HG03064 (cell line): ENCODE results near the gene LMOD2.

Experiments used
- ATAC-seq: cut with Tn5 transposase; IDR thresholded peaks from one replicate; pipeline ENCODE4 v1.9.1; 2021; ENCODE audit warnings: low read depth; ENCODE audit not compliant: unreplicated experiment

The LMOD2 gene

DNA sequence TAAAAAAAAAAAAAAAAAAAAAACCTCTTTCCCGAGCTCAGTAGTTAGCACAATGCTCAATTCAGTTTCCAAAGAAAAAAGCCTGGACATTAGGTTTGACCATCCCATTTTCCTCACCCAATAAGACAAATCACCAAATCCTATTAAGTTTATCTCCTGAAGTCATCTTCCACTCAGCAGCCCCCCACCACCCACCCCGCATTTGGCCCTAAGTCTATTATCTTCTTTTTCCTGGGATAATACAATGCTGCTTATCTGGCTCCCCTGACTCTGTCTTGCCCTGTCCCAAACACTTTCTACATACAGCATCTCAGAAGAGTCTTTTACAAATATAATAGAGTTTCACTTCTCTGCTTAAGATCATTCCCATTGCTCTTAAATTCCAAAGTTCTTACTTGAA, 17.8 kb upstream of the LMOD2 start:
- no peak for ATAC-seq

DNA sequence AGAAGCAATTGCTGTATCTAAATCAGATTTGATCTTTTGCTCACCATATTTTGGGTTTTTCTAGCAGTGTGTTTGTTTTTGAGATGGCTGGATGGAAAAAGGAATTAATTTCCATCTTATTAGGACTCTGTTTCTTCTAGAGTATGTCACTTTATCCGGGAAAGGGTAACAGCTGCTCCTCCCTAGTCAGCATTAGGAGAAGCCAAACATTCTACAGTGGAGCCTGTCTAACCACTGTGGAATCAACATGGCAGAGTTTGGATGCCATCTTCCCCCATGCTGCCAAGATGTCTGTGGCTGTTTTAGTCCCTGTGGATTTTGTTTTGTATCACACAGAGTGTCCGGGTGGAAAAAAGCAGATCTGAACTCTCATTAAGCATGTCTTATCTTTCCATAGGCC, 16.0 kb upstream of the LMOD2 start:
- ATAC-seq: no peak

DNA sequence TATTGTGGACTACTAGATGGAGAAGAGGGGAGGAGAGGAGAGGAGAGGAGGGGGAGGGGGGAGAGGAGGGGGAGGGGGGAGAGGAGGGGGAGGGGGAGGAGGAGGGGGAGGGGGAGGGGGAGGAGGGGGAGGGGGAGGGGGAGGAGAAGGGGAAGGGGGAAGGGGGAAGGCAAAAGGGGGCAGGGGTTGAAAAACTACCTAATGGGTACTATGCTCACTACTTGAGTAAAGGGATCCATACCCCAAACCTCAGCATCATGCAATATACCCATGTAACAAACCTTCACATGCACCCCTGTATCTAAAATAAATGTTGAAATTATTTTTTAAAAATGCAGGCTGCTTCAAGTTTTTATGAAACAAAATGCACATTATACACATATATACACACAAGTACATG, 15.1 kb upstream of the LMOD2 start:
- ATAC-seq: no peak

DNA sequence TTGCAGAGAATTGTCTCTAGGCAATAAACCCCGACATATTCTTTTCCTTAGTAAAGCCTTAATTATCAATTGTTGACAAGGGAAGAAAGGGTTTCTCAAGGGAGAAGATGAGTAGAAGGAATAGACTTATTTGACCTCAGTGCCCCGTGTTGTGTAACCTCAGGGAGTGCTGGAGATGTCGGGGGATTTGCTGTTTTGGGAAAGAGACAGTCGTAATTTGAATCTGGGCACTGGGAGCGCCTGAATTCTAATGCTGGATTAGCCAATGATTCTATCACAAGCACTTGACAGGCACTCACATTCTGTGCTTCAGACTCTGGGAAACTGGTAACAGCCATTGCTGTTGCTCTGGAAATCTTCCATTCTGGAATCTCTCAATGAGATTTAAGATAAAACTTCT, 13.8 kb upstream of the LMOD2 start:
- ATAC-seq: no peak

DNA sequence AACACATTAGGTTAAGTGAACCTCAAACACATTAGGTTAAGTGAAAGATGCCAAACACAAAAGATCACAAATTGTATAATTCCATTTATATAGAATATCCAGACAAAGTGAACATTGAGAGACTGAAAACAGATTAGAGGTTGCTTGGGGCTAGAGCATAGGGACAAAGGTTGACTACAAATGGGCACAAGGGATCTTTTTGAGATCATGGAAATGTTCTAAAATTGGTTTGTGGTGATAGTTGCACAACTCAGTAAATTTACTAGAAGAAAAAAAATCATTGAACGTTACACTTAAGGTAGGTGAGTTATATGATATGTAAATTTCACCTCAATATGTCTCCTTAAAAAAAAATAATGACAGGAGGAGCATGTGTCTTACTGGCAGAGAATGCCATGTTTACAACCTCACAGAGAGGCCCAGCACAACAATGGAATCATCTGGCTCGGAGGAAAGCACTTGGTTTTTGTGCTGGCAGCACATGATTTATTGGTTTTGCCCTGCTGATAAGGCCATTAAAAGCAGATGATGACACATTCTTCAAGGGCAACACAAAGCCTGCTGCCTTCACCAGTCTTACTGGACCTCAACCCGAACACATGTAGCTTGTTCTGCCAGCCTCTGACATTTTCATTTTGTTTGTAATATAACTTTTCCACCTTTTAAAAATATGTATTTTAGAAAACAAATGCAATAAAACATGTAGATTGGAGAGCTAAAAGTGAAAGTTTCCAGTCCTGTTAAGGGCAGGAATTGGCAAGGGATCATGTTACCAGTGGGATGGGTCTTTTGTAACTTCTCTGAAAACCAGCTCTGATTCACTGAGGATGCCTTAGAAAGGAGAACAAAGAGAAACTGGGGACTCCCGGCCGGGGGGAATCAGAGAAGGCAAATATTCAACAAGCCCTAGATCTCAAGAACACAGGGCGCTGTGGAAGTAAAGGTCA, 11.9 kb upstream of the LMOD2 start:
- no peak for ATAC-seq

DNA sequence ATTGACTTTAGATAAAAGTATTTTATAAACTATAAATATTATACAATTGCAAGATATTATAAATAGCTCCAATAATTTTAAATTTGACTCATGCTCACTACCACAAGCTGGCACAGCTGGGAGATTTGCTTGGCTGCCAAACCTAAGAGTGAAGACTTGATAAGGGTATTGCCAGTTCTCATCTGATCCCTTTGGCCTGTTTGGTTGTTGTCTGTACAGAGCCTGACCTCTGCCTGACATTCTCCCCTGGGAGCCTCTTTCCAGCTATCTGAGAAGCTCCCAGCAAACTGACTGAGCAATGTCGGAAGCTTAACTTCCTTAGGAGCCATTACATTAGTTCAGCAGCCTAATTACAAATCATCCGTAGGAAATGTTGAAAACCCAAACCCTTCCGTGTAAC, 10.2 kb upstream of the LMOD2 start:
- no peak for ATAC-seq

DNA sequence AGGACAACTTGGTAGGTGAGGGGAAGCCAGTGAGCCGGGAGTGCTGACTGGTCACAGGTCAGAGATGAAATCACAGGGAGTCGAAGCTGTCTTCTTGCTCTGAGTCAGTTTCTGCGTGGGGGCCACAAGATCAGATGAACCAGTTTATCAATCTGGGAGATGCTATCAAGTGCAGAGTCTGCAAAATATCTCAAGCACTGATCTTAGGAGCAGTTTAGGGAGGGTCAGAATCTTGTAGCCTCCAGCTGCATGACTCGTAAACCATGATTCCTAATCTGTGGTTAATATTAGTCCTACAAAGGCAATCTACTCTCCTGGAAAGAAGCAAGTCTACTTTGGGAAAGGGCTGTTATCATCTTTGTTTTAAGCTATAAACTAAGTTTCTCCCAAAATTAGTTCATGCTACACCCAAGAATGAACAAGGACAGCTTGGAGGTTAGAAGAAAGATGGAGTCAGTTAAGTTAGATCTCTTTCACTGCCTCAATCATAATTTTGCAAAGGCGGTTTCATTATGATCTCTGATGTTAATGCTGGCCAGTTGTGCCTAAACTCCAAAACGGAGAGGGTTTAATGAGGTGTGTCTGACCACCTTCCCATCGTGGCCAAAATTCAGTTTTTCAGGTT, 8.4 kb upstream of the LMOD2 start:
- no peak for ATAC-seq

DNA sequence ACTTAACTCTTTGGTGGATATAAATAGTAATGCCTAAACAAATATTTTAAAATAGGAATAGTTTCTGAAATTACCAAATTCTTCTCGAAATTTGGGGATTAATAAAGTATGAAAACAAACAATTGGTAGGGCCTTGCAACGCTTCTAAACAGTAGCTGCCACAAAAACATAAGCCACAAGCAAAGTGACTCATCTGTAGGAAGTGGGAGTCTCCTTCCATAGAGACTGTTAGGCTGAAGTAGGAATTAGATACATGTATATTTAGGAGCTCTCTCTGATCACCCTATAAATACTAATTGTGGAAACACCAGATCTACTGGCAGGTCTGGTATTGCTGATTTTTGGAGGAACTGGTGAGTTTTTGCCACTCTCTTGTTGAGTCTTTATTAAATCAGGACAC, 5.7 kb upstream of the LMOD2 start:
- ATAC-seq: no peak

DNA sequence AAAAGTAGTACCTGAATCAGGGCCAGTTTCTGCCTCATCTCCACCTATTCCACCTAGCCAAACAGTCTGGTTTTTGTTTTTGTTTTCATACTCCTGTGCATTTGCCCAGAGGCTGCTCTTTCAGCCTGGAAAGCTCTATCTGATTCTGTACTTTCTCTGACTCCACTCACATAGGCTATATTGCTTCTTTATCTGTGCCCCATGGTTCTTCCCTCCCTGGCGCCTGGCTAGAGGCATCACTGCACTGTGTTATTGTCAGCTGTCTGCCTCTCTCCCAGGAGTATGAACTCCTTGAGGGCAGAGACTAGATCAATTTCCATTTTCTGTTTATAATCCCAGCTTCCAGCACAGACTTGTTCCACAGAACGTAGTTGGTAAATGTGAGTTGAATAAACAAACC, 5.1 kb upstream of the LMOD2 start:
- ATAC-seq: no peak

DNA sequence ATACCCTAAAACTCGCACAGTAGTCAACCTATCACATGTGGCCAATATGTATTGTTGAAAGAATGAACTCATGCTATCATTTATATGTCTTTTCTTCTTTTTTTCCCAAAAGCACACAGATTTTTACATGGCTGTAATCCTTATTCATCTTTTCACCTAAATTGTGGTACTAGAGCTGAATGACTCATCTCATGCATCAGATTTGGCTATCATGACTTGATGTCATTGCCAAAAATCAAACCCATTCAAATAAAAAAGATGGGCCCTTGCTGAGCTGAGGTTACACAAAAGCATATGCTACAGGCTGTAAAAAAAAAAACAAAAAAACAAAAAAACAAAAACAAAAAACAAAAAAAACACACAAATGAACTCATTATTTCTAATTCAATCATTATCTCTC, 3.3 kb upstream of the LMOD2 start:
- ATAC-seq: no peak

DNA sequence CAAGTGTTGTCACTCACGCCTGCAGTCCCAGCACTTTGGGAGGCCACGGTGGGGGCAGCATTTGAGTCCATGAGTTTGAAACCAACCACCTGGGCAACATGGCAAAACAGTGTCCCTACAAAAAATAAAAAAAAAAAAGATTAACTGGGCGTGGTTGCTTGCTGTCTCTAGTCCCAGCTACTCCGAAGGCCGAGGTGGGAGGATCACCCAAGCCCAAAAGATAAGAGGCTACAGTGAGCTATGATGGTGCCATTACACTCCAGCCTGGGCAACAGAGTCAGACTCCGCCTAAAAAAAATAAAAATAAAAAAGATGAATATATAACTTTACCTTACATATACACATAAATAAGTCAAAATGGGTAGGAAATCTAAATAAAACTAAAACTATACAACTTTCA, 2.5 kb upstream of the LMOD2 start:
- ATAC-seq: no peak

DNA sequence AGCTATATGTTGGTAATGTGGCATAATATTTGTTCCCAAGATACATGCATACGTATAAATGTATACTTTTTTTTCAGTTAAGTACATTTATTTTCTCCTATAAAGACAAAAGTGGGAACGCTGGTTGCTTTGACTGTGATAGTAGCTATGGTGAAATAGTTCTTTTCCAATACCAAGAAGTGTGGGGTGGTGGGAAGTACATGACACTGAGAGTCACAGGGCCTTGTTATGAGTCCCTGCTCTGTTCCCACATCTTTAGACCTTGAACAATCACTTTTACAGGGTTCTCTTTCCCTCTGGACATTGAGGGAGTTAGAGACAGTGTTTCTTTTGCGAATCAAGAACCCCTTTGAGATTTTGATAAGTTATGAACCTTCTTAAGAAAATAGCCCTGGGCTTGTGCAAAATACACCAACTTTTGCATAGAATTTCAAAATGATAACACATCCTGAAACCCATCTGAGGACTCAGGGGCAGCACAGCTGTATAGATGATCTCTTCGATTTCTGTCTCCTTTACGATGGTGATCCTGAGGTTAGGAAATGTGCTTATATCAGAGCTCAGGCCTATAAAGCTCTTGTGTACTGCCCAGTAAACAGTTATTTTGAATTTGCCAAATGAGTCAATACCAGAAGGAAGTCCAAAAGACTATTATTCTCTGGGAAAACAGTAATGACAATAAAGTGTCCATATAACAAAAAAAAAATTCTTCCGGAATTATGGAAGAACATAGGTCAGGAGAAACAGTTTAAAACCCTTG, 1.1 kb downstream of the LMOD2 start:
- ATAC-seq: no peak

DNA sequence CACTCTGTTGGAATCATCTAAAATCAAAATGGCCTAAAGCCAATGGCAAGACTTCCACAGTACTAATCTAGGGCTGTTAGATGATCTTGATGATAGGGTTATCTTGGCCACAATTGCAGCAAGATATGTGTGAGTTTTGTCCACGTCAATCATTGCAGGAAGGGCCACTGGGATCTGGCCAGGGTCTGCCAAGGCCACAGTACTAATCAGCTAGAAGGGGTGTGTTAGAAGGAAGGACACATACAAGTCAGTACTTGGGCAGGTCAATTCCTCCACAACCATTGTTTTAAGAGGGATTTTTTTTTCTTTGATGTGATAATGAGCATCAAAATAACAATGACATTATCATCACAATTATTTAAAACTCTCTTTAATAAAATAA, 1.6 kb downstream of the LMOD2 start:
- no peak for ATAC-seq

DNA sequence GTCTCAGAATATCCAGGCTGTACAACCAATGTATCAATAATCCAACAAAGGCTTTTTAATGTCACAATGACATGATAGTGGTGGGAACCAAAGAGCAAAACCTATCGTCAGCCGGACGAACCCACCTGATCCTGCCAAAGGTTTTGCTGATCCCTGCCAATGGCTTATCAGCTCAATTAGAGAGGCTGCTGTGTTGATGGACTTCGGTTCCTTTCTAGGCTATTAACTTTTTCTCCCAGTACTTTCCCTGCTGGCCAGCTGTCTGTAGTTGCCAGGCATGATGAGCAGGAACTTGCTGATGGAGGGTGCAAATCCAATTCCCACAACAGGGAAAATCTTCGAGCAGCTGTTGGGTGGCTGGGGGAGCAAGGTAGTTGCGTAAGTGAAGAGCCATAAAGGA, 2.4 kb downstream of the LMOD2 start:
- ATAC-seq: no peak

DNA sequence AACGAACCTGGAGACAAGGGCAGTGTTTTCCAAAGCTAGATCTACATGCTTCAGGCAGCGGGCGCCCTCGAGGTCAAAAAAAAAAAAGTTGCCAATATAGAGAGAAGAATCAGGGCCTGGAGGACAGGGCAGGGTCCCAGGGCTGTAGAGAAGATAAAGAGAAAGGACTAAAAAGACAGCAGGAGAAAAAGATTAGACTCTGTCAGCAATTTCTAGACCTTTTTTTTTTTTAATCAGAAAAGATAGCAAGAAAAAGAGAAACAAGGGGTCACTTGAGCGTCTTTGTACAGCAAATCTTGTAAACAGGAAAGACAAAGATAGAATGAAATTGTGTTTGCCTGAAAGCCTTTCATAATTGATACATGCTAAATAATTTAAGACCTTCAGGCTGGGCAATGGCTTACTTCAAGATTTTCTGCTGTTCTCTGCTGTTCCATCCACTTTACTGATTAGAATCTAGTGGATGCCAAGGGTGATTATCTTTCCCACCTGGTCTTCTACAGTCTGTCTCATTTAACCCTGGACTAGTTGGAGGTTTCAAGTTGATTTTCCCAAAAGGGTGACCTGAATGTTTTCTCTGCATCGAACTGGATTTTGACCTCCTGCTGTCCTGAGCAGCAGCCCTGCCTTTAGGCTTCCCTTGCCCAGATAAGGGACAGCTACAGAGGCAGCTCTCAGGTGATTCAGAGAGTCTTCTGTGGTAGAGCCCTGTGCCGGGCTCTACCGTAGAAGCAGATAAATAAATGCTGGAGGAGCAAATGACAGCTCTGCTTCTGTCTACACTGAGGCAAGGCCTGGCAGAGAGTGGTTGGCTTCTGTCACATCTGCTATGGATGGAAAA, 5.1 kb downstream of the LMOD2 start:
- no peak for ATAC-seq

DNA sequence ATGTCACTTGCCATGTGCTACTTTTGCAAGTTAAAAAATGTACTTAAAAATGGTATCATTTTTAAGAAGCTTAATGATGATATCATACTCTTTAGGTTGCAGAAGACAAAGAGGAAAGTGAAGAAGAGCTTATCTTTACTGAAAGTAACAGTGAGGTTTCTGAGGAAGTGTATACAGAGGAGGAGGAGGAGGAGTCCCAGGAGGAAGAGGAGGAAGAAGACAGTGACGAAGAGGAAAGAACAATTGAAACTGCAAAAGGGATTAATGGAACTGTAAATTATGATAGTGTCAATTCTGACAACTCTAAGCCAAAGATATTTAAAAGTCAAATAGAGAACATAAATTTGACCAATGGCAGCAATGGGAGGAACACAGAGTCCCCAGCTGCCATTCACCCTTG, 6.1 kb downstream of the LMOD2 start:
- ATAC-seq: no peak

DNA sequence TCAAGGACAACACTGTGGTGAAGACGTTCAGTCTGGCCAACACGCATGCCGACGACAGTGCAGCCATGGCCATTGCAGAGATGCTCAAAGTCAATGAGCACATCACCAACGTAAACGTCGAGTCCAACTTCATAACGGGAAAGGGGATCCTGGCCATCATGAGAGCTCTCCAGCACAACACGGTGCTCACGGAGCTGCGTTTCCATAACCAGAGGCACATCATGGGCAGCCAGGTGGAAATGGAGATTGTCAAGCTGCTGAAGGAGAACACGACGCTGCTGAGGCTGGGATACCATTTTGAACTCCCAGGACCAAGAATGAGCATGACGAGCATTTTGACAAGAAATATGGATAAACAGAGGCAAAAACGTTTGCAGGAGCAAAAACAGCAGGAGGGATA, 6.6 kb downstream of the LMOD2 start:
- no peak for ATAC-seq

DNA sequence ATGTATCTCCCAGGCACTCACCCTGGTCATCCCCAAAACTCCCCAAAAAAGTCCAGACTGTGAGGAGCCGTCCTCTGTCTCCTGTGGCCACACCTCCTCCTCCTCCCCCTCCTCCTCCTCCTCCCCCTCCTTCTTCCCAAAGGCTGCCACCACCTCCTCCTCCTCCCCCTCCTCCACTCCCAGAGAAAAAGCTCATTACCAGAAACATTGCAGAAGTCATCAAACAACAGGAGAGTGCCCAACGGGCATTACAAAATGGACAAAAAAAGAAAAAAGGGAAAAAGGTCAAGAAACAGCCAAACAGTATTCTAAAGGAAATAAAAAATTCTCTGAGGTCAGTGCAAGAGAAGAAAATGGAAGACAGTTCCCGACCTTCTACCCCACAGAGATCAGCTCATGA, 7.1 kb downstream of the LMOD2 start:
- ATAC-seq: no peak

DNA sequence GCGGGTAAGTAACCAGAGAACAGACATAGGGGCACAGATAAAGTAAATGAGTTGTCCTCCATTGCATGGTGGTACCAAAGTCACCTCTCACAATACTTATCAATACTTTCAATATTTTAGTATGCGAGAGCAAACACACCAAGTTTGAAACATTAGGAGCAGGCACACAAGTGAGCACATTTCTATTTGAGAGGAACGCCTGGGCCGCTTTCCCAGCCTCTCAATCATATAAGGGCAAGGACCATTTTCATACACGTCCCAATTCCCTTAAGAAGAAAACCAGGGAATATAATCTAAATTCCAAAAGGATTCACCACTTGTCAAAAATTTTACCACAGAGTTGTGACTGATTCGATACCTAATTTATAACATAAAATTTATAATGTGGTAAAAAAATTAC, 7.5 kb downstream of the LMOD2 start:
- no peak for ATAC-seq

DNA sequence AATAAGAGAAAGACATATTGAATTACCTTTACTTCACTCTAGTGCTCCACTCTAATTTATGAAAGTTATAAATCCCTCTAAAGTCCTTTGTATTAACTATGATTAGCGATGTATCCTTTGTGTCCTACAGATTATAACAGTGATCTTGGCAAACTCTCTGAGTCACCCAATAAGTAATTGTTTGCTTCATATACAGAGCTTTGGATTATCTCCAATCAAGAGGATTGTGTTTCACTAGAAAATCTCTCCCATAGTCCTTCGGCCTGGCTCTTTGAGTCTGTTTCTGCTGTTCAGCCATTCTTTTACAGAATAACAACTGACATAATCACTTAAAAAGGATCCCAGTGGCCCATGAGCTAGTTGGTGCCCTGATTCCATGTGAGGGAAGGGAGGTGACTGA, 9.5 kb downstream of the LMOD2 start:
- ATAC-seq: no peak

DNA sequence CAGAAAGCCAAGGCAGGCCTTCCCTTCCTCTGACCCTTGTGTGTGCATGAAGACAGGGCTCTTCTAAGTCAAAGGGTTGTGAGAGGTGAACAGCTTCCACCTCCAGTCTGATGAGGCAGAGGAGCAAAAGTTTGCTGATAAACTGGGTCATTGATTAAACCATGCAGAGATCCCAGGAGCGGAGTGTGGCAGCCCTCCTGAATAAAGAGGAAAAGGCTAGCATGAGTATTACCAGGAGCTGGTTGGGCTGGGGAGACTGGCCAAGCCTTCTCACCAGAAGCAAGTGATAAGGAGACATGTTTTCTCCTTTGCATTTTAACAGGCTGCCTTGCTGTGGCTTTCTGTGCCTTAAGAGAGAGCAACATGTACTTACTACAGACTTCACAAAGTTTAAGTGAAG, 10.2 kb downstream of the LMOD2 start:
- no peak for ATAC-seq
